ENCODE results near the gene ATP1B4.
A peak's percentile ranks its signal among the peaks of the same experiment; 100 is the strongest.

Gene ATP1B4

GRCh38 chrX:120377179-120377578, 15.3 kb downstream of the ATP1B4 start:
- no peak for DNase-seq

GRCh38 chrX:120377715-120378114, 15.8 kb downstream of the ATP1B4 start:
- DNase-seq: no peak

DNA sequence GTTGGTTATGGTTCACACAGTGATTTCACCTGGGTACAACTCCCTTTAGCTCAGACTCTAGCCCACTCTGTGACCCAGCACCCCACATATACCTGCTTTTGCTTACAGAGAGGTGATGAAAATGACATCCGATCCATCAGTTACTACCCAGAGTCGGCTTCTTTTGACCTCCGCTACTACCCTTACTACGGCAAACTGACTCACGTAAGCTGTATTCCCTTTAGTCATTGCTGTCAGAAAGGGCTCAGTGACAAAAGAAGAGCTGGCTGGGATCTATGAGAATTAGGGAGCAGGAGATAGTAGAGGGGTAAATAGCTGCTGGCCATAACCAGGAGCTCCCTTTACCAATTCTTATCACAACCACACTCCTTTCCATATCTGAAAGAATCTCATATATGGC, 16.7 kb downstream of the ATP1B4 start:
- DNase-seq: no peak

- no peak for DNase-seq
Measured at GRCh38 chrX:120379937-120380681, 18.2 kb downstream of the ATP1B4 start.

DNA sequence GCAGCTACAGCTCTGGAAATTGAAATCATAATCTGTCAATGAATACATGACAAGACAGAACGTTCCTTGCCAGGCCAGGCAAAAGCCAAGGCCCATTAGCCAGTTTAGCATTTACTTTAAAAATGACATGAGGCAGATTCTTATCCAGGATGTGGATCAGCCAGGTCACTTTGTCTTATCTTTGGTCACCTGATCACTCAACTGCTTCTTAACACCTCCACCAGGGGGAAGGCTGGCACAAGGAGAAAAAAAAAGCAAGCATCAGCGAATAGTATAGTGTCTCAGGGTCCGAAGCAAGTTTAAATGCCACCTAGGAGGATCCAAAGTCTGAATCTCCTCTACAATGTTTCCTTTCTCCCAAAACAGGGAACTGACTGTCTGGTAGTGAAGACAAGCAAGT, 18.8 kb downstream of the ATP1B4 start:
- peak; percentile 13 to 24 for DNase-seq

DNA sequence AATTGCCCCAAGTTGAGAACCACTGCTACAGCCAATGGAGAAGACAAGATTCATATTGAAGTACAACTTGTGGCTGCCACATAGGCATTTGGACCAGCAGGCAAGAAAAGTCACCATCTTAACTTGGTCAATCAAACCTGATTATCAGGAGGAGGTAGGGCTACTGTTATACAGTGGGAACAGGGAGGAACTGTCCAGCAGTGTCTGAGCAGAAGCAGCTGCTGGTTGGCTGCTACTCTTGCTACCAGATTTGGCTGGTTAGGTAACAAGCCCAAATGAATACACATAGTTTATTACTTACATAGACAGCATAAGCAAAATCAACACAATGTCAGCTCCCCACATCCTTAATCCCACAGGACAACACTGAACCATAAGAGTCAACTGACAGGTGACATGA, 39.4 kb downstream of the ATP1B4 start:
- no peak for DNase-seq

GRCh38 chrX:120402369-120402768, 40.5 kb downstream of the ATP1B4 start:
- no peak for DNase-seq

DNA sequence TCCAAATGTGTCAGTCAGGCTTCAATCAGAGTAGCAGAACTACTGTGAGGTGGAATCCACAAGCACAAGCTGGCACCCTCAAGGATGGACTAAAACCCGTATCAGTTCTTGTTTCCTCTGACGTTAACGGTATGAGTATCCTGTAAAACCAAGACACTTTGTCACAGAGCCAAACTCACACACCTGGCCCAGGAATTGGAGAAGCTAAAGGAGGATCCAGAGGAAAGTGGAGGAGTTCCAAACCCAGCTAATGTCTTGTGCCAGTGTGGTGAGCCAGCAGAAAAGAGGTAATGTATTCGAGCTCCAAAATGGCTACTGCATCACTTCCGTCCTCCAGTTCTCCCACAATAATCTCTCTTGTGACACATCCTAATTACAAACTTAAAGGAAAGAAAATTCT, 44.7 kb downstream of the ATP1B4 start:
- no peak for DNase-seq

DNA sequence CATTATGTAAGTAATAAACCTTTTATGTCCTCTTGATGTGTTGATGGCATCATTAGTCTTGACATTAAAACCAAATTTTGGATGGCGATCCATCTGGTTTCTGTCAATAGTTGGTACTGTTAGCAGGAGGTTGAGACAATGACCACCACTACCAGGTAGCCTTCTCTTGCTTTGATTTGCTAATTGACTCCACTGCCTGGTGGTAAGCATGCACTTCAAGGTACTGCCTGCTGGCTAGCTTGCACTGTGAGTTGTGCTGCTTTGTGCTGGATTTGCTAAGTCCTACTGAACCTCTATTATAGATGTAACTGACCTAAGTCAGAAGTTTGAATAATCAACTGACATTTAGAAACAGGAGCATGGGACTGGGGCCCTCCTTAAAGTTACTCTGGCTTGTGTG, 46.3 kb downstream of the ATP1B4 start:
- no peak for DNase-seq

GRCh38 chrX:120419463-120419862, 57.6 kb downstream of the ATP1B4 start:
- DNase-seq: no peak

- DNase-seq: no peak
Measured at GRCh38 chrX:120426599-120426998, 64.7 kb downstream of the ATP1B4 start.

DNA sequence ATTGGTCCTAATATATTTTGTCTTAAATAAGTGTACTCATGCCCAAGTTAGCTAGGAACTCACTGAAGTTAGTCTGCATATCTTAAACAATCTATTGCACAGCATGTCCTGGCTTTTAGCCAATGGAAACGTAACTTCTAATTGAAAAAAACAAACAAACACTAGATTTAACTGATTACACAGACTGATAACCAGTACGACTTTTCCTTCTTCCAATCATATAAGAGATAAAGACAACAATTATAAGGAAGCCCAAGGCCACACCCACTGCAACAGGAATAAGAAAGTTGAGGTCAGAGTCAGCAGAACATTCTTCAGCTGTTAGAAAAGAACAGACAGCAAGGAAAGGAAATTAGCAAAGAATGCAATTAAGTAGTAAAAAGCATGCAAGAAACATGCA, 66.4 kb downstream of the ATP1B4 start:
- no peak for DNase-seq

DNA sequence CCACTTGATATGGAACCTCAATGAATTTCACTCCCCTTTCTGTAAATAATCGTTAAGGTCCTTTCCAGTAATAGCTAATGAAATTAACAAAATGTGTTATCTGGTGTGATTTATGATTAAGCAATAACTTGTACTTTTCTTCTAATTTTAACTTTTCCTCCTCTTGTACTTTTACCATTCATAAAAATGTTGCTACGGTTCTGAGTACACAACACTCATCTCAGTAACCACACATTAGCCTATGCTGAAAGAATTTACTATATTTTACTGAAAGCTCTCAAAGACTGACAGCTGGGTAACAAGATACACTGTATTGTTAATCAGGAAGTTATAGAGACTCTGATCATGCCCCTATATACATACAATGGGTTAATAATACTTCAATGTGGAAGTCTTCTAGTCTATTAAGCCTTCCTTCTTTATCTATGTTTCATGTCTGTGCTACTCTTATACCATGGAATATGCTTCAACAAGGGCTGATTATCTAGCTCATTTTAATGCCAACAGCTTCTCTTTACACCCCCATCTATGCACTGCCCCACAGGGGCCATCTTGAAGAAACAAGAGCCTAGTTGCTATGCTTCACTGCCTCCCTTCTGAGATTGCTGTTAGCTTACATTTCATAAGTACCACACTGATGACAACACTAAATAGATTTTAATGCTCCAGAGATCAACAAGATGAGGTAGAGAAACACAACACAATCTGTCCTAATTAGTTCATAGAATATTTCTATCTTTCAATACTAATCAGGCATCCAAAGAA, 68.1 kb downstream of the ATP1B4 start:
- DNase-seq: no peak
